ENCODE results near the gene ST6GALNAC3.

The ST6GALNAC3 gene

DNA sequence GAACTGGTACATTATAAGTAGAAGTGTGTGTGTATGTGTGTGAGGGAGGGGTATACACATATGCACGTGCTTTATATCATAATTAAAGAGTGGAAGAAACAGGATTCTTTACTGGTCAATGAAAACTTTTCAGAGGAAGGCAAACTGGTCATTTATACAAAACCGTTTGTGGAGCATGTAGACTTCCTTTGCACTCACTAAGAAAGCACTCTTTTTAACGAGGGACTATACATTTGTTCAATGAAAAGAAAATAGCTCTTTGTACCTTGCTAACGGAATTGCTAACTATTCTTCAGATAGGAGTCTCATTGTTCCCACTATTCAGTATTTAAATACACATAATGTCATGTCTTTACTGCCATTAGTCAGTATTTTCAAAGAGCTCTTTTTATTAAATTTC is 219.3 kb downstream of the ST6GALNAC3 start:
- Histone ChIP-seq H3K36me3 (ENCODE audit: insufficient read depth, low read length) (no peaks in the 10 kb centered on the region), H3K4me2 (ENCODE audit: low read length) (no peak overlapping the region), H3K27me3 (ENCODE audit: control insufficient read depth, insufficient read depth, low read length) (no peaks in the 10 kb centered on the region), H3K9ac (ENCODE audit: low read depth, low read length) (no peak overlapping the region), H3K4me3 (ENCODE audit: low read length) (no peak overlapping the region), H3K4me1 (ENCODE audit: control insufficient read depth, insufficient read depth, low read length) (no peaks in the 10 kb centered on the region), H3K9me3 (replicated peaks; ENCODE audit: low read length) (no peaks in the 10 kb centered on the region)

DNA sequence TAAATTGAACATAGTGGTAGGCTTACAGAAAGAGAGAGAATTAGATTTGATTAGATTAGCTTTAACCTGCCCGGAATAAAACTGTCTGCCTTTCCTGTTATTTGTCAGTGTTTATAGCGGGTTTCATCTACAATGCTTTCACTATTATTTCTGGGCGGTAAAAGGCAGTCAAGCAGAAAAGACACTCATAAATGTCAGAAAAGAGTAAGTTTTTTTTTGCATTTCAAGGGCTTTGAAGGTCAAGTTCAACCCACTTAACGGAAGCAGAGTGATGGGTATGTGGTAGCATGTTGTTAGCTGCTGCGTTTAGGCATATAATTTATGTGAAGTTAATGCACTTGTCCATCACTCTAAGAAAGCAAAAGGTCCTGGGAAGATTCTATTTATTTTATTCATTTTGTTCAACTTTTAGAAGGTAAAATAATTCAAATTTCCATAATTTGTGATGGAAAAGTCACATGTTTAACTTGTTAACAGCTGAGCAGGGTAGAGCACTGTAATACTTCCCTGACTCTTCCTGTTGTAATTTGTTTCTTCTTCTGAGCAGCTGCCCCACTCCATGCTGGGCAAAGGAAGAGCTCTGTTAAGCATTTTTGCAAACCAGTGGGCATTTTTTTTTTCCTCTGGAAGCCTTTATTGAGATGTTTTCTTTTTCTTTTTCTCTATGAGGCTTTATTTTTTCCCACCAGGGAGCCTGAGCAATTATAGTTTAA is 220.1 kb downstream of the ST6GALNAC3 start:
- Histone ChIP-seq H3K9ac (ENCODE audit: low read depth, low read length) (no peak overlapping the region), H3K4me1 (ENCODE audit: control insufficient read depth, insufficient read depth, low read length) (no peaks in the 10 kb centered on the region)

DNA sequence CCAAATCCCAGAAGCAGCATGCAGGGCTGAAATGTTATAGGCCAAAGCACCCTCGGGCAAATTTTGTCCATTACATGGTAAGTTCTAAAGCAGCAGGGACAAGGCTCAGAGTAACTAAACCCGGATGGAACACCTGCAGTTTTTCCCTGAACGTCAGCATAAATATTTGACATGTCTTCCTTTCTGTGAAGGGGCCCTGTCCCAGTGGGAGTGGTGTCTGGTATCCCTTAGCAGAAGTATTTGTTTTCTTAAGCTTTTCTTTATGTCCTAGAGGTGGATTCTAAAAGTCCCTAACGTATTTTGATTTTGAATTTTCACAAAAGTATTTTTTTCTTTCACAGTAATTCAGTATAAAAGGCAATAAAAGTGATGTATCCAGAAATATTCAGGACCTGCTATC is 223.9 kb downstream of the ST6GALNAC3 start:
- no peaks in the 10 kb centered on the region for H3K36me3 ChIP-seq (ENCODE audit: insufficient read depth, low read length)
- no peak overlapping the region for H3K4me2 ChIP-seq (ENCODE audit: low read length)
- no peaks in the 10 kb centered on the region for H3K4me1 ChIP-seq (ENCODE audit: control insufficient read depth, insufficient read depth, low read length)
- H3K9me3 ChIP-seq (replicated peaks; ENCODE audit: low read length), result no peaks in the 10 kb centered on the region
- H3K27me3 ChIP-seq (ENCODE audit: control insufficient read depth, insufficient read depth, low read length), result no peaks in the 10 kb centered on the region
- no peak overlapping the region for H3K9ac ChIP-seq (ENCODE audit: low read depth, low read length)
- H3K4me3 ChIP-seq (ENCODE audit: low read length), result no peak overlapping the region

More for the DNA sequence above, 220.1 kb downstream of the ST6GALNAC3 start:
- H3K27me3 ChIP-seq (ENCODE audit: control insufficient read depth, insufficient read depth, low read length), result no peaks in the 10 kb centered on the region
- no peaks in the 10 kb centered on the region for H3K36me3 ChIP-seq (ENCODE audit: insufficient read depth, low read length)
- H3K4me2 ChIP-seq (ENCODE audit: low read length), result no peak overlapping the region
- no peak overlapping the region for H3K4me3 ChIP-seq (ENCODE audit: low read length)
- H3K9me3 ChIP-seq (replicated peaks; ENCODE audit: low read length), result no peaks in the 10 kb centered on the region

DNA sequence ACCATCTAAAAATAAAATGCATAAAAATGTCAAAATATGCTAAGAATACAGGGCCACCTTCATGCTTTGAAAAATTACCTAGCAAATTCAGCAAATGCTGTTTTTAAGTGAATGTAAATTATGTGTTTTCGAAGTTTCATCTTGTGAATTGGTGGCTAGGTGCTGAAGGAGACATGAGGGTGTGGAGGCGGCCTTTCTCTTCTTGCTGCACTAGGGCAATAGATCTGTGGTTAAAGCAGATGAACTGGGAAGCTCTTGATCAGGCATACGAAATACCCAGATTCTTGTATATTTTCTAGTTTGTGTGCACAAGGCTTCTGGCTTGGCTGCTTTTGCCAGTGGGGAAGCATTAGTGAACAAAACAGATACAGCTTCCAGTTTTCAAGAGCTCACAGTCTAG is 224.5 kb downstream of the ST6GALNAC3 start:
- Histone ChIP-seq H3K4me2 (ENCODE audit: low read length) (no peak overlapping the region), H3K27me3 (ENCODE audit: control insufficient read depth, insufficient read depth, low read length) (no peaks in the 10 kb centered on the region), H3K9ac (ENCODE audit: low read depth, low read length) (no peak overlapping the region), H3K36me3 (ENCODE audit: insufficient read depth, low read length) (no peaks in the 10 kb centered on the region), H3K4me1 (ENCODE audit: control insufficient read depth, insufficient read depth, low read length) (no peaks in the 10 kb centered on the region), H3K4me3 (ENCODE audit: low read length) (no peak overlapping the region), H3K9me3 (replicated peaks; ENCODE audit: low read length) (no peaks in the 10 kb centered on the region)

DNA sequence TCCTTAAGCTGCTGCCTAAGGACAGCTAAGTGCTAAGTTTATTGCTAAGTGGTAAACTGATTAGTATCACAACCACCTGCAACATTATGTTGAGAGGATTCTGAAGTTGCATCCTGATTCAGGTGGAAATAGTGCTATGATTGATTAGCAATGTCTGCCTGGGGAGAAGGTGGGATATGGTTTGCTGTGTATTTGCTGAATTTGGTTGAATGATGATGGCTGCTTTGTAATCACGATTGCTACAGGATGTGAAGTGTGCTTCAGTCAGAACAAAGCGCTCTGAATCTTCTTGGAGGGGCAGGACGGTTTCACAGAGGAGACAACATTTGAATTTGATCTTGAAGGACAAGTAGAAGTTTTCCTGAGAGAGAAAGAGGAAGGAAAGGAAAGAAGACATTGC is 226.0 kb downstream of the ST6GALNAC3 start:
- H3K4me2 ChIP-seq (ENCODE audit: low read length), result no peak overlapping the region
- no peaks in the 10 kb centered on the region for H3K4me1 ChIP-seq (ENCODE audit: control insufficient read depth, insufficient read depth, low read length)
- no peaks in the 10 kb centered on the region for H3K36me3 ChIP-seq (ENCODE audit: insufficient read depth, low read length)

DNA sequence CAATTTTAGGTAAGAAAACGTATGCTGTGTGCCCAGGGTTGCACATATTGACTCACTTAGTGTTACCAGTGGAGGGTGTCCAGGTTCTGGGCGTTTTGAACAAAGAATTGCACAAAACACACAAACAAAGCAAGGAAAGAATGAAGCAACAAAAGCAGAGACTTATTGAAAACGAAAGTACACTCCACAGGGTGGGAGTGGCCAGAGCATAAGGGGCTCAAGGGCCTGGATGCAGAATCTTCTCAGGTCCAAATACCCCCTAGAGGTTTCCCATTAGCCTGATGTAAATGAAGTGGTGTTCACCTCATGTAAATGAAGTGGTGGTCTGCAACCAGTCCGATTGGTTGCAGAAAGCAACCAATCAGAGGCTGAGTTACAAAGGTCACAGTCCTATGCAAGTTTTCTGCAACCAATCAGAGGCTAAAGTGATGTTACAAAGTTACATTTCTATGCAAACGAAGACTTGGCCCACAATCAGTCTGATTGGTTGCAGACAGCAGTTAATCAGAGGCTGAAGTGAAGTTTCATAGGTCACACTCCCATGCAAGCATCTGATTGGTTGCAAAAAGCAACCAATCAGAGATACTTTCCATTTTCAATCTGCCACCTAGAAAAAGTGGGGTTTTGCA is 228.3 kb downstream of the ST6GALNAC3 start:
- no peak overlapping the region for H3K4me3 ChIP-seq (ENCODE audit: low read length)
- H3K9ac ChIP-seq (ENCODE audit: low read depth, low read length), result no peak overlapping the region
- no peak overlapping the region for H3K4me2 ChIP-seq (ENCODE audit: low read length)
- no peaks in the 10 kb centered on the region for H3K27me3 ChIP-seq (ENCODE audit: control insufficient read depth, insufficient read depth, low read length)
- no peaks in the 10 kb centered on the region for H3K36me3 ChIP-seq (ENCODE audit: insufficient read depth, low read length)
- no peaks in the 10 kb centered on the region for H3K9me3 ChIP-seq (replicated peaks; ENCODE audit: low read length)
- H3K4me1 ChIP-seq (ENCODE audit: control insufficient read depth, insufficient read depth, low read length), result no peaks in the 10 kb centered on the region

More for the DNA sequence above, 226.0 kb downstream of the ST6GALNAC3 start:
- no peak overlapping the region for H3K9ac ChIP-seq (ENCODE audit: low read depth, low read length)
- no peaks in the 10 kb centered on the region for H3K27me3 ChIP-seq (ENCODE audit: control insufficient read depth, insufficient read depth, low read length)
- no peaks in the 10 kb centered on the region for H3K9me3 ChIP-seq (replicated peaks; ENCODE audit: low read length)
- H3K4me3 ChIP-seq (ENCODE audit: low read length), result no peak overlapping the region

DNA sequence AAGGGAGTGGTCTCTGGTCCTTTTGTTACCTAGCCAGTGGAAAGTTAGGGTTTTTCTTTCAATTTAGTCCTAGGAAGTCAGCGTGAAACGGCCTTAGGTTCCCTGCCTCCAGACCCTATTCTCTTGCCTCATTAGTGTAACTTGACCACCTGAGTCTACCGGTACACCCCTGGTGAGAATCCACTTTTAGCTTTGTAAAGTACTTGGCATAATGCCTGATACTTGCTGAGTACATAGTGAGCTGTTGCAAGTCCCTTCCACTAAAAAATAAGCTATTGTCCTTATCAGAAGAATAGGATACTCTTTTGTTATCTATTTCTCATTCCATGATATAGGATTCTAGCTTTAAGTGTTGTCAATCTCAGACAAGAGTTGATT is 228.8 kb downstream of the ST6GALNAC3 start:
- Histone ChIP-seq H3K9ac (ENCODE audit: low read depth, low read length) (no peak overlapping the region), H3K4me2 (ENCODE audit: low read length) (no peak overlapping the region), H3K9me3 (replicated peaks; ENCODE audit: low read length) (no peaks in the 10 kb centered on the region), H3K4me1 (ENCODE audit: control insufficient read depth, insufficient read depth, low read length) (no peaks in the 10 kb centered on the region), H3K27me3 (ENCODE audit: control insufficient read depth, insufficient read depth, low read length) (no peaks in the 10 kb centered on the region), H3K36me3 (ENCODE audit: insufficient read depth, low read length) (no peaks in the 10 kb centered on the region), H3K4me3 (ENCODE audit: low read length) (no peak overlapping the region)

DNA sequence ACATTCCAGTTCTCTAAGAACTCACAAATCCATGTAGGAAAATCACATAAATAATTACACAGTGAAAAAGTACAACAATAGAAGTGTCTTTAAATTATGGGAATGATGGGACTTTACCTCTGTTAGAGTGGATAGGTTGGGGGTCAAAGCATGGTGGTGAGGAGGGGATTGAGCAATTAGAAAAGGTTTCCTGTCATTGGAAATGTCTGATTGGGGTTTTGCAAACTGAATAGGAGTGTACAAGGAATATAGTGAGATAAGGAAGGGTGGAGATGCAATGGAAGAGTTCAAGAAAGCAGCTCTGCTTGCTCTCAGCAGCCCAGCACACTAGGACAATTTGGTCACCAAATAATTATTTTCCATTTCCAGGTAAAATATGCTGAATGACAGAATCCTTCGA is 238.8 kb downstream of the ST6GALNAC3 start:
- H3K4me1 ChIP-seq (ENCODE audit: control insufficient read depth, insufficient read depth, low read length), result no peaks in the 10 kb centered on the region
- H3K27me3 ChIP-seq (ENCODE audit: control insufficient read depth, insufficient read depth, low read length), result peaks cover 4% of the 10 kb centered on the region
- H3K36me3 ChIP-seq (ENCODE audit: insufficient read depth, low read length), result no peaks in the 10 kb centered on the region
- no peak overlapping the region for H3K9ac ChIP-seq (ENCODE audit: low read depth, low read length)
- no peaks in the 10 kb centered on the region for H3K9me3 ChIP-seq (replicated peaks; ENCODE audit: low read length)
- no peak overlapping the region for H3K4me2 ChIP-seq (ENCODE audit: low read length)
- H3K4me3 ChIP-seq (ENCODE audit: low read length), result no peak overlapping the region

DNA sequence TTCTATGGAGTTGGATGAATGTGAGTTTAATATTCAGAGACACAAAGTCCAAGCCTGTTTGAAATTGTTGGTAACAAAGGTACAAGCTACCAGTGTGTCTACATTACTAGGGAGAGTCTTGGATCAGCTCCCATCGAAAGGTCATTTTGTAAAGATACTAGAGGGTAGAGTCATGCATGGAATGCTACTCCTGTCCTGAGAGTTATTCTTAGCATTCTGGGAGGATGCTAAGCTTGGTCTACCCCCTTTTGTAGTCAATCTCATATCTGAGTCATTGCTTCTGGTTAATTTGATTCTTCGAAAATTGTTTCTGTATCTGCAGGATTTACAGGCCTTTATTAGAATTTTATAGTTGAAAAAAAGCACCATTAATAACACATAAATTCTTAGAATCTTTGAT is 240.2 kb downstream of the ST6GALNAC3 start:
- Histone ChIP-seq H3K9me3 (replicated peaks; ENCODE audit: low read length) (no peaks in the 10 kb centered on the region), H3K4me2 (ENCODE audit: low read length) (no peak overlapping the region), H3K4me1 (ENCODE audit: control insufficient read depth, insufficient read depth, low read length) (no peaks in the 10 kb centered on the region), H3K36me3 (ENCODE audit: insufficient read depth, low read length) (no peaks in the 10 kb centered on the region), H3K27me3 (ENCODE audit: control insufficient read depth, insufficient read depth, low read length) (no peaks in the 10 kb centered on the region), H3K9ac (ENCODE audit: low read depth, low read length) (no peak overlapping the region), H3K4me3 (ENCODE audit: low read length) (no peak overlapping the region)

DNA sequence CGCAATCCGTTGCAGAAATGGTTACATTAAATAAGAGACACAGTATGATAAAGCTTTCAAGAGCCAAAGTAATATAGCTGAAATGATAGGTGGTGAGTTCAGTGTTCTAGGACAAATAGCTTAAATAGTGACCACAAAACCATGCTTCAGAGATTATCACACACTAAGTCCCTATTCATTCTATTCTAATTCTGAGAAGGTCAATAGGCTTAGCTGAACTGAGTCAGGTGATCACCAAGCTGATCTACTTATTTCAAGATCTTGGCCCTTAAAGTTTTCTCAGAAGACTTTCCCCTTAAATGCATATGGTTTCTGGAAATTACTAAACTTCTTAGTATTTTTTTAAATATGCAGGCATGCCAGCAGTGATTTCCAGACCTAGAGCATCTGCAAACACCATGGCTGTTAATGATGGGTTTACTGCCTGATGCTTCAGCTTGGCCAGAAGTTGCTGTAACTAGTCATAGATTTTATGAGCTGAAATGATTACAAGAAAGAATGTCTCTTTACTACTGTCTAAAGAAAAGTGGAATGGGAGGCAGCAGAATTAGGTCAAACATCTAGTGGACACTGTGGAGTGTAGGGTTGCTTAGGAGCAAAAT is 242.9 kb downstream of the ST6GALNAC3 start:
- Histone ChIP-seq H3K27me3 (ENCODE audit: control insufficient read depth, insufficient read depth, low read length) (no peaks in the 10 kb centered on the region), H3K9ac (ENCODE audit: low read depth, low read length) (no peak overlapping the region), H3K9me3 (replicated peaks; ENCODE audit: low read length) (no peaks in the 10 kb centered on the region), H3K4me2 (ENCODE audit: low read length) (no peak overlapping the region), H3K4me3 (ENCODE audit: low read length) (no peak overlapping the region), H3K36me3 (ENCODE audit: insufficient read depth, low read length) (no peaks in the 10 kb centered on the region), H3K4me1 (ENCODE audit: control insufficient read depth, insufficient read depth, low read length) (no peaks in the 10 kb centered on the region)

DNA sequence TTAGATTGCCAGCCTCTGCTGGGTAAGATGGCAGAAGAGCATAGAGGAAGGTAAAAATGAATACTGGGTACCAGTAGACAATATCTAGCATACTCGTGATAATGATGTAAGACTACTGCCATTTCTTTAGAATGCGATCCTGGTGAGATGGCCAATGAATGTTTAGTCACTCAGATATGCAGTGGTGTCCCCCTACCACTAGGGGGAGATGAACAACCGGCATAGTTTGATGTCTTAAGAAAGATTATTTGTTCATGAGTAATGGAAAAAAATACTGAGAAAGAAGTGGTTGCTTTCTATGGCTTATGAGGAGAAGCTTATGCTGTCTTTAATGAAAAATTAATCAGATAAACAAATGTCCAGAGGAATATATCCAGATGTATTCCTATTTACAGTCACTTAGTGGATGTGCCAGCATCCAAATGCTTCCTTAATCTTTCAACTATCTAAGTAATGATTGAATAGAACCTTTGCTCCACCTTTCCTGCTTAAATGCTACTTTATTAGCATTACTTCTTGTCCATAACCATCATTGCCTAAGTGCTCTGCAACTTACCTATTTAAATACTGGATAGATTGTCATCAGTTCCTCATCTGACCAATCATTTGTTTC is 256.6 kb downstream of the ST6GALNAC3 start:
- Histone ChIP-seq H3K36me3 (ENCODE audit: insufficient read depth, low read length) (no peaks in the 10 kb centered on the region), H3K9ac (ENCODE audit: low read depth, low read length) (no peak overlapping the region), H3K4me1 (ENCODE audit: control insufficient read depth, insufficient read depth, low read length) (no peaks in the 10 kb centered on the region), H3K4me2 (ENCODE audit: low read length) (no peak overlapping the region), H3K9me3 (replicated peaks; ENCODE audit: low read length) (no peaks in the 10 kb centered on the region), H3K4me3 (ENCODE audit: low read length) (no peak overlapping the region), H3K27me3 (ENCODE audit: control insufficient read depth, insufficient read depth, low read length) (no peaks in the 10 kb centered on the region)
